ENCODE measurements around the gene CSTF2.
"Not testable (repeated sequence)": the region's sequence is repeated elsewhere in the genome, so short reads cannot be mapped to it uniquely, and the experiment has no call there.

The CSTF2 gene

GRCh38 chrX:100819837-100820666 lies at the start of gene CSTF2:
Gene CSTF2, plus strand, starts transcription at chrX:100820391. Its CDS starts 26 bp downstream, at chrX:100820417.
- peak; percentile 84 to 89 for DNase-seq

- not testable (repeated sequence) for DNase-seq
These were observed 23.8 kb upstream of the CSTF2 start for GRCh38 chrX:100796371-100796770.

GRCh38 chrX:100797359-100797758 lies 22.8 kb upstream of the CSTF2 start:
- no peak for DNase-seq

GRCh38 chrX:100798484-100799214 lies 21.5 kb upstream of the CSTF2 start:
- DNase-seq = no peak

GRCh38 chrX:100802843-100803242 lies 17.3 kb upstream of the CSTF2 start:
- no peak for DNase-seq

- no peak for DNase-seq
These were observed 15.4 kb upstream of the CSTF2 start for GRCh38 chrX:100804780-100805179.

GRCh38 chrX:100808265-100808664 lies 11.9 kb upstream of the CSTF2 start:
- DNase-seq = not testable (repeated sequence)

- DNase-seq = no peak
These were observed 7.7 kb upstream of the CSTF2 start for GRCh38 chrX:100812216-100813158.

GRCh38 chrX:100817340-100817739 lies 2.9 kb upstream of the CSTF2 start:
- DNase-seq = no peak

GRCh38 chrX:100819534-100819836 lies 706 bp upstream of the CSTF2 start:
- no peak for DNase-seq

- no peak for DNase-seq
These were observed 9.5 kb downstream of the CSTF2 start for GRCh38 chrX:100829730-100830129.

GRCh38 chrX:100830143-100830542 lies 10.0 kb downstream of the CSTF2 start:
- DNase-seq = no peak

GRCh38 chrX:100830547-100830946 lies 10.4 kb downstream of the CSTF2 start:
- DNase-seq = no peak

- DNase-seq = no peak
These were observed 11.2 kb downstream of the CSTF2 start for GRCh38 chrX:100831219-100831946.

GRCh38 chrX:100850317-100850716 lies 30.1 kb downstream of the CSTF2 start:
- DNase-seq = no peak

- DNase-seq = no peak
These were observed 32.6 kb downstream of the CSTF2 start for GRCh38 chrX:100852810-100853209.

- no peak for DNase-seq
These were observed 43.2 kb downstream of the CSTF2 start for GRCh38 chrX:100863326-100863864.

- no peak for DNase-seq
These were observed 44.6 kb downstream of the CSTF2 start for GRCh38 chrX:100864657-100865391.

GRCh38 chrX:100868273-100868672 lies 48.1 kb downstream of the CSTF2 start:
- DNase-seq = no peak

- no peak for DNase-seq
These were observed 50.3 kb downstream of the CSTF2 start for GRCh38 chrX:100870527-100870926.
